ENCODE results near the gene COL10A1. TPM values are rescaled to one million over a fixed set of nuclear protein-coding genes. Genes with fewer than 3 reads are reported as not detected.

Gene COL10A1
- 0.52 TPM for total RNA-seq

DNA sequence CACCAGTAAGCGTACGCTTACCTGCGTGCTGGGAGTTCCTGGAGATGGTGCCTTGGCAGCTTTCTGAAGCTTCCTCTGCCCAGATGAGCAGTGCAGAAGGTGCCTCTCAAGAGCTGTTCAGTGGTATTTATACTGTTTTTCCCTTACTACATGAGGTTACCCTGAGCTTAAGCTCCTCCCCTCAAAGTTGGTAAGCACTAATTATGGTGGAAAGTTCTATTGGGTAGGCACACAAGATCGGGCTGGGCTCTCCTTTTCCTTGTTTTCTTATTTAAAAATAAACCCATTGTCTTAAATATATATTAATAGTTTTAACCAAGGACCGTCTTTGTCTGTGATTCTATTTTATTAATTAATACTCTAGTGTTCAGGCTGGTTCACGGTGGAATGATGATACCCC is at the start of gene COL10A1:
Gene COL10A1, minus strand, starts transcription at position 101 of the 400 bp plus-strand sequence. CDS start 640 bp downstream, outside the sequence.
- Histone ChIP-seq H3K9ac (ENCODE audit: low read depth in 1 of 3, low read length in 3 of 3) (no peak within 1 kb of the TSS), H3K4me3 (ENCODE audit: low read length in 3 of 3) (no peak within 1 kb of the TSS), H3K36me3 (ENCODE audit: control insufficient read depth in 3 of 3, insufficient read depth in 3 of 3, low read length in 3 of 3) (no peaks in the 10 kb centered on the region), H3K27ac (ENCODE audit: low read depth, low read length) (no peak within 1 kb of the TSS), H3K9me3 (ENCODE audit: control insufficient read depth in 3 of 3, low read length in 3 of 3) (no peaks in the 10 kb centered on the region), H3K4me1 (ENCODE audit: control insufficient read depth in 3 of 3, insufficient read depth in 3 of 3, low read length in 3 of 3) (no peaks in the 10 kb centered on the region), H3K27me3 (ENCODE audit: control insufficient read depth in 3 of 3, insufficient read depth in 3 of 3, low read length in 3 of 3) (no peaks in the 10 kb centered on the region)

GRCh38 chr6:116175344-116175743 is 49.4 kb upstream of the COL10A1 start:
- Histone ChIP-seq H3K27me3 (ENCODE audit: control insufficient read depth in 3 of 3, insufficient read depth in 3 of 3, low read length in 3 of 3) (no peaks in the 10 kb centered on the region), H3K9me3 (ENCODE audit: control insufficient read depth in 3 of 3, low read length in 3 of 3) (peaks cover 0 to 2% (median 0%) of the 10 kb centered on the region in 3 donors), H3K4me1 (ENCODE audit: control insufficient read depth in 3 of 3, insufficient read depth in 3 of 3, low read length in 3 of 3) (no peaks in the 10 kb centered on the region), H3K4me3 (ENCODE audit: low read length in 3 of 3) (no peak overlapping the region), H3K36me3 (ENCODE audit: control insufficient read depth in 3 of 3, insufficient read depth in 3 of 3, low read length in 3 of 3) (peaks cover 0 to 2% (median 0%) of the 10 kb centered on the region in 3 donors), H3K9ac (ENCODE audit: low read depth in 1 of 3, low read length in 3 of 3) (no peak overlapping the region), H3K27ac (ENCODE audit: low read depth, low read length) (no peak overlapping the region)

DNA sequence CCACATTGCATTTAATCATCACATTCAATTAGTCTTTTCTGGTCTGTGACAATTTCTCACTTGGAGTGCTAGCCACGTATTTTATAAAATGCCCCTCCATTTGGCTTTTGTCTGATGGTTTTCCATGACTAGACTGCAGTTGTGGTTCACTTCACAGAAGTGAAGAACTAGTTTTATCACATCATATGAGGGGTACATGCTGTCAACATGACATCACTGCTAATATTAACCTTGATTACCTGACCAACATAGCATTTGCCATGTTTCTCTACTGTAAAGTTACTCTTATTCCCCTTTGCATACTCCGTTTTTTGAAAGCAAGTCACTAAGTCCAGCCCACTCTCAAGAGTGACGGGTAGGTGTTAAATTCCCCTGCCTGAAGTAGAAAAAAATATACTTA is 48.0 kb upstream of the COL10A1 start:
- Histone ChIP-seq H3K9ac (ENCODE audit: low read depth in 1 of 3, low read length in 3 of 3) (no peak overlapping the region), H3K4me3 (ENCODE audit: low read length in 3 of 3) (no peak overlapping the region), H3K27ac (ENCODE audit: low read depth, low read length) (no peak overlapping the region), H3K36me3 (ENCODE audit: control insufficient read depth in 3 of 3, insufficient read depth in 3 of 3, low read length in 3 of 3) (peaks cover 0 to 2% (median 0%) of the 10 kb centered on the region in 3 donors), H3K9me3 (ENCODE audit: control insufficient read depth in 3 of 3, low read length in 3 of 3) (peaks cover 0 to 2% (median 0%) of the 10 kb centered on the region in 3 donors), H3K27me3 (ENCODE audit: control insufficient read depth in 3 of 3, insufficient read depth in 3 of 3, low read length in 3 of 3) (no peaks in the 10 kb centered on the region), H3K4me1 (ENCODE audit: control insufficient read depth in 3 of 3, insufficient read depth in 3 of 3, low read length in 3 of 3) (no peaks in the 10 kb centered on the region)

GRCh38 chr6:116170358-116171057 is 44.6 kb upstream of the COL10A1 start:
- H3K4me1 ChIP-seq (ENCODE audit: control insufficient read depth in 3 of 3, insufficient read depth in 3 of 3, low read length in 3 of 3) = peaks cover 0 to 3% (median 0%) of the 10 kb centered on the region in 3 donors

GRCh38 chr6:116169880-116170279 is 43.9 kb upstream of the COL10A1 start:
- Histone ChIP-seq H3K4me1 (ENCODE audit: control insufficient read depth in 3 of 3, insufficient read depth in 3 of 3, low read length in 3 of 3) (peaks cover 0 to 3% (median 0%) of the 10 kb centered on the region in 3 donors), H3K27ac (ENCODE audit: low read depth, low read length) (no peak overlapping the region), H3K9ac (ENCODE audit: low read depth in 1 of 3, low read length in 3 of 3) (no peak overlapping the region), H3K36me3 (ENCODE audit: control insufficient read depth in 3 of 3, insufficient read depth in 3 of 3, low read length in 3 of 3) (no peaks in the 10 kb centered on the region), H3K9me3 (ENCODE audit: control insufficient read depth in 3 of 3, low read length in 3 of 3) (peaks cover 0 to 2% (median 0%) of the 10 kb centered on the region in 3 donors), H3K4me3 (ENCODE audit: low read length in 3 of 3) (no peak overlapping the region), H3K27me3 (ENCODE audit: control insufficient read depth in 3 of 3, insufficient read depth in 3 of 3, low read length in 3 of 3) (no peaks in the 10 kb centered on the region)

More at GRCh38 chr6:116170358-116171057, 44.6 kb upstream of the COL10A1 start:
- no peaks in the 10 kb centered on the region for H3K27me3 ChIP-seq (ENCODE audit: control insufficient read depth in 3 of 3, insufficient read depth in 3 of 3, low read length in 3 of 3)
- H3K9me3 ChIP-seq (ENCODE audit: control insufficient read depth in 3 of 3, low read length in 3 of 3) = peaks cover 0 to 2% (median 0%) of the 10 kb centered on the region in 3 donors
- H3K27ac ChIP-seq (ENCODE audit: low read depth, low read length) = no peak overlapping the region
- H3K36me3 ChIP-seq (ENCODE audit: control insufficient read depth in 3 of 3, insufficient read depth in 3 of 3, low read length in 3 of 3) = peaks cover 0 to 2% (median 0%) of the 10 kb centered on the region in 3 donors
- H3K4me3 ChIP-seq (ENCODE audit: low read length in 3 of 3) = no peak overlapping the region
- H3K9ac ChIP-seq (ENCODE audit: low read depth in 1 of 3, low read length in 3 of 3) = no peak overlapping the region

DNA sequence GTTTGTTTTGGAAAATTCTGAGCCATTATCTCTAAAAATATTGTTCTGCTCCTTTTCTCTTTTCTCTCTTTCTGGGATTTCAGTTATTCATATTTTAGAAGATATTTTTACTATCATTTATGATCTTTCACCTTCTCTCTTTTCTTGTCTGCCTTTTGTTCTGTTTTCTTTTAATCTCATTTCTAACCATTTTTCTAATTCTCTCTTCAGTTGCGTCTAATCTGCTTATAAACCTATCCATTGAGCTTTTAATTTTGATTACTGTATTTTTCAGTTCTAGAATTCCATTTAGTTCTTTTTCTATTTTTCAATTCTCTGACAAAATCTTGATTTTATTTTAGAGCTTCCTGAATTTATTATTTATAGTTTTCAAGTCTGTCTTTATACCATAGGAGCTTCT is 42.2 kb upstream of the COL10A1 start:
- H3K9ac ChIP-seq (ENCODE audit: low read depth in 1 of 3, low read length in 3 of 3) = no peak overlapping the region
- no peak overlapping the region for H3K4me3 ChIP-seq (ENCODE audit: low read length in 3 of 3)
- no peaks in the 10 kb centered on the region for H3K27me3 ChIP-seq (ENCODE audit: control insufficient read depth in 3 of 3, insufficient read depth in 3 of 3, low read length in 3 of 3)
- no peaks in the 10 kb centered on the region for H3K9me3 ChIP-seq (ENCODE audit: control insufficient read depth in 3 of 3, low read length in 3 of 3)
- H3K4me1 ChIP-seq (ENCODE audit: control insufficient read depth in 3 of 3, insufficient read depth in 3 of 3, low read length in 3 of 3) = peaks cover 0 to 3% (median 0%) of the 10 kb centered on the region in 3 donors
- no peak overlapping the region for H3K27ac ChIP-seq (ENCODE audit: low read depth, low read length)
- no peaks in the 10 kb centered on the region for H3K36me3 ChIP-seq (ENCODE audit: control insufficient read depth in 3 of 3, insufficient read depth in 3 of 3, low read length in 3 of 3)

DNA sequence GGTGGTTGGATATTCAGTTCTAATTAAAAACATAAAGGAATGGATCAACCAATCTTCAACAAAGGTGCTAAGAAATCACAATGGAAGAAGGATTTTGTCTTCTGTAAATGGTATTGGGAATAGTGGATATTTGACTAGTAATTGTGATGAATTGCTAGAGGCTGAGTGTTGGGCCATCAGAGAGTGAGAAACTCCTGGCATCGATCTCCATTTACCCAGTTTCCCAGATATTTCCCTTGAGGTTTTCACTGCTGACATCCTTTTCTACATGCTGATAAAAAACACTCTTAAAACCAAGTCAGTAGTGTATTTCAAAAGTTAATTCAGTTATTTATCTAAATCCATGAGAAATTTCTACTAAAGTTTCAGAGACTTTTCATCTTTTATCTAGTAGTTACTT is 40.4 kb upstream of the COL10A1 start:
- H3K27me3 ChIP-seq (ENCODE audit: control insufficient read depth in 3 of 3, insufficient read depth in 3 of 3, low read length in 3 of 3) = no peaks in the 10 kb centered on the region
- H3K9me3 ChIP-seq (ENCODE audit: control insufficient read depth in 3 of 3, low read length in 3 of 3) = no peaks in the 10 kb centered on the region
- H3K4me3 ChIP-seq (ENCODE audit: low read length in 3 of 3) = no peak overlapping the region
- H3K36me3 ChIP-seq (ENCODE audit: control insufficient read depth in 3 of 3, insufficient read depth in 3 of 3, low read length in 3 of 3) = no peaks in the 10 kb centered on the region
- H3K4me1 ChIP-seq (ENCODE audit: control insufficient read depth in 3 of 3, insufficient read depth in 3 of 3, low read length in 3 of 3) = peaks cover 0 to 3% (median 0%) of the 10 kb centered on the region in 3 donors
- H3K9ac ChIP-seq (ENCODE audit: low read depth in 1 of 3, low read length in 3 of 3) = no peak overlapping the region
- no peak overlapping the region for H3K27ac ChIP-seq (ENCODE audit: low read depth, low read length)

GRCh38 chr6:116165596-116165995 is 39.7 kb upstream of the COL10A1 start:
- no peaks in the 10 kb centered on the region for H3K36me3 ChIP-seq (ENCODE audit: control insufficient read depth in 3 of 3, insufficient read depth in 3 of 3, low read length in 3 of 3)
- peaks cover 0 to 3% (median 0%) of the 10 kb centered on the region in 3 donors for H3K4me1 ChIP-seq (ENCODE audit: control insufficient read depth in 3 of 3, insufficient read depth in 3 of 3, low read length in 3 of 3)
- no peak overlapping the region for H3K9ac ChIP-seq (ENCODE audit: low read depth in 1 of 3, low read length in 3 of 3)
- no peaks in the 10 kb centered on the region for H3K9me3 ChIP-seq (ENCODE audit: control insufficient read depth in 3 of 3, low read length in 3 of 3)
- no peak overlapping the region for H3K27ac ChIP-seq (ENCODE audit: low read depth, low read length)
- no peak overlapping the region for H3K4me3 ChIP-seq (ENCODE audit: low read length in 3 of 3)
- no peaks in the 10 kb centered on the region for H3K27me3 ChIP-seq (ENCODE audit: control insufficient read depth in 3 of 3, insufficient read depth in 3 of 3, low read length in 3 of 3)

GRCh38 chr6:116159782-116160524 is 34.0 kb upstream of the COL10A1 start:
- no peak overlapping the region for H3K4me3 ChIP-seq (ENCODE audit: low read length in 3 of 3)
- H3K4me1 ChIP-seq (ENCODE audit: control insufficient read depth in 3 of 3, insufficient read depth in 3 of 3, low read length in 3 of 3) = no peaks in the 10 kb centered on the region
- no peaks in the 10 kb centered on the region for H3K27me3 ChIP-seq (ENCODE audit: control insufficient read depth in 3 of 3, insufficient read depth in 3 of 3, low read length in 3 of 3)
- H3K36me3 ChIP-seq (ENCODE audit: control insufficient read depth in 3 of 3, insufficient read depth in 3 of 3, low read length in 3 of 3) = no peaks in the 10 kb centered on the region
- H3K9ac ChIP-seq (ENCODE audit: low read depth in 1 of 3, low read length in 3 of 3) = no peak overlapping the region
- H3K9me3 ChIP-seq (ENCODE audit: control insufficient read depth in 3 of 3, low read length in 3 of 3) = no peaks in the 10 kb centered on the region
- H3K27ac ChIP-seq (ENCODE audit: low read depth, low read length) = no peak overlapping the region

- Histone ChIP-seq H3K36me3 (ENCODE audit: control insufficient read depth in 3 of 3, insufficient read depth in 3 of 3, low read length in 3 of 3) (no peaks in the 10 kb centered on the region), H3K4me1 (ENCODE audit: control insufficient read depth in 3 of 3, insufficient read depth in 3 of 3, low read length in 3 of 3) (no peaks in the 10 kb centered on the region), H3K9ac (ENCODE audit: low read depth in 1 of 3, low read length in 3 of 3) (no peak overlapping the region), H3K9me3 (ENCODE audit: control insufficient read depth in 3 of 3, low read length in 3 of 3) (no peaks in the 10 kb centered on the region), H3K4me3 (ENCODE audit: low read length in 3 of 3) (no peak overlapping the region), H3K27ac (ENCODE audit: low read depth, low read length) (no peak overlapping the region), H3K27me3 (ENCODE audit: control insufficient read depth in 3 of 3, insufficient read depth in 3 of 3, low read length in 3 of 3) (no peaks in the 10 kb centered on the region)
These were observed 32.7 kb upstream of the COL10A1 start for GRCh38 chr6:116158641-116159040.

Measured in skeletal muscle tissue (tissue), 4 donors.